A673 (cell line): ENCODE measurements around the gene CLCF1. TPM values are rescaled to one million over a fixed set of nuclear protein-coding genes. Genes with fewer than 3 reads are reported as not detected.

Experiments
- BruUV-seq: library from RNA; stranded (reverse); fragments of 400-500 nt; replicated peaks from 2 replicates; lab custom pipeline; 2021; lab: Mats Ljungman, UMichigan
- CTCF ChIA-PET: fragments of 300-600 bp; sonication (Branson Sonifier 250); formaldehyde crosslinking; loops from one replicate; lab custom pipeline; 2022; ENCODE audit warnings: antibody characterized with exemption; lab: Charles Lee
- POLR2A ChIA-PET: fragments of 300-600 bp; sonication (Branson Sonifier 250); formaldehyde crosslinking; loops from one replicate; lab custom pipeline; 2022; ENCODE audit warnings: antibody characterized with exemption; ENCODE audit not compliant: low non-redundant PET; lab: Charles Lee
- DNase-seq: peaks from one replicate; pipeline ENCODE4 v3.0.0-alpha.2; 2015; ENCODE audit warnings: low spot score
- H3K27ac ChIP-seq: fragments of 200-600 bp; sonication (generic); 2 replicates; pipeline ENCODE4 v1.5.1; 2016; ENCODE audit warnings: mixed run types, low read depth, mild to moderate bottlenecking, mixed read lengths, antibody characterized with exemption, low read length; ENCODE audit not compliant: poor library complexity, severe bottlenecking
- H3K27me3 ChIP-seq: fragments of 200-600 bp; sonication (generic); replicated peaks from 2 replicates; pipeline ENCODE4 v1.6.1; 2017; ENCODE audit warnings: mixed run types, low read depth, mild to moderate bottlenecking, mixed read lengths, antibody characterized with exemption, low read length; ENCODE audit not compliant: insufficient read depth, poor library complexity
- H3K36me3 ChIP-seq: fragments of 200-600 bp; sonication (generic); 2 replicates; pipeline ENCODE4 v1.6.1; 2016; ENCODE audit warnings: mixed run types, mild to moderate bottlenecking, mixed read lengths, antibody characterized with exemption, low read length; ENCODE audit not compliant: insufficient read depth, poor library complexity, severe bottlenecking
- H3K4me1 ChIP-seq: fragments of 200-600 bp; sonication (generic); 2 replicates; pipeline ENCODE4 v1.6.1; 2017; ENCODE audit warnings: mixed run types, mild to moderate bottlenecking, mixed read lengths, antibody characterized with exemption, low read length; ENCODE audit not compliant: insufficient read depth, poor library complexity, severe bottlenecking
- H3K4me3 ChIP-seq: fragments of 200-600 bp; sonication (generic); 2 replicates; pipeline ENCODE4 v1.5.1; 2016; ENCODE audit warnings: low read depth, mixed run types, mild to moderate bottlenecking, mixed read lengths, low read length; ENCODE audit not compliant: poor library complexity, severe bottlenecking
- H3K9me3 ChIP-seq: fragments of 200-600 bp; sonication (generic); 2 replicates; pipeline ENCODE4 v1.6.1; 2016; ENCODE audit warnings: mixed run types, low read depth, mild to moderate bottlenecking, mixed read lengths, antibody characterized with exemption, low read length; ENCODE audit not compliant: poor library complexity, severe bottlenecking
- CTCF ChIP-seq: fragments of 300-800, 200-600 bp; sonication (generic); conservative IDR thresholded peaks from 2 replicates; pipeline ENCODE4 v1.5.1; 2017; ENCODE audit warnings: low read depth, mild to moderate bottlenecking, antibody characterized with exemption, low read length, moderate library complexity, mixed read lengths
- EZH2 ChIP-seq: fragments of 200-600 bp; sonication (generic); IDR thresholded peaks from 2 replicates; pipeline ENCODE4 v1.6.1; 2017; ENCODE audit warnings: borderline replicate concordance, low read depth, mild to moderate bottlenecking, mixed read lengths, antibody characterized with exemption, low read length; ENCODE audit not compliant: poor library complexity, severe bottlenecking
- intact Hi-C: fragments of 100-400 bp; cut with micrococcal nuclease; formaldehyde crosslinking; loops from one replicate; pipeline ENCODE4 v1.10.0; 2022; ENCODE audit not compliant: unreplicated experiment
- total RNA-seq: library from RNA; stranded (reverse); gene quantifications from 2 replicates; pipeline ENCODE4 v1.2.3, GENCODE V29; 2021

CLCF1 gene
- total RNA-seq, 1 experiment from 2014 or later, result 0.69 TPM

GRCh38 chr11:67401495-67402191 lies 28.2 kb upstream of the CLCF1 start, which contains the start of gene PPP1CA:
Gene PPP1CA (minus strand): TSS chr11:67401858. CDS start chr11:67401782, 76 bp downstream.
- TF ChIP-seq CTCF (no peak; the same call in 1 of the 2 replicates), EZH2 (no peak)
- H3K27me3 ChIP-seq, result no peaks in the 10 kb centered on the region
- DNase-seq, result peak; percentile 95
- H3K4me3 ChIP-seq, result peak within 1 kb of the TSS; percentile 87
- H3K4me1 ChIP-seq, result peaks cover 20% of the 10 kb centered on the region
- no peaks in the 10 kb centered on the region for H3K9me3 ChIP-seq
- POLR2A ChIA-PET, result interaction anchor here (0.6 to 0.8 kb wide), 3 partner anchors 10 to 100 kb away, joined by 3 to 7 read pairs (median 4); partner anchors contain the start of gene RAD9A
- BruUV-seq, result no TSS peak
- intact Hi-C loops, result no loop called here
- CTCF ChIA-PET, result interaction anchor here (0.5 to 1.5 kb wide), 23 partner anchors 10 to 369 kb away, joined by 3 to 18 read pairs (median 4); partner anchors contain the start of genes CDK2AP2, CLCF1, GPR152 and RAD9A
- peak within 1 kb of the TSS; percentile 95 for H3K27ac ChIP-seq
- peaks cover 37% of the 10 kb centered on the region for H3K36me3 ChIP-seq

- peak overlapping the region; percentile 87 for H3K4me3 ChIP-seq
- H3K4me1 ChIP-seq, result peaks cover 21% of the 10 kb centered on the region
- H3K27me3 ChIP-seq, result no peaks in the 10 kb centered on the region
- TF ChIP-seq EZH2 (no peak), CTCF (no peak)
- intact Hi-C loops, result no loop called here
- DNase-seq, result no peak
- H3K36me3 ChIP-seq, result peaks cover 43% of the 10 kb centered on the region
- H3K9me3 ChIP-seq, result no peaks in the 10 kb centered on the region
- BruUV-seq, result no TSS peak
- CTCF ChIA-PET, result interaction anchor here (0.6 to 1.5 kb wide), 15 partner anchors 9 to 107 kb away, joined by 3 to 18 read pairs (median 5); partner anchors contain the start of genes CDK2AP2, CLCF1, GPR152 and RAD9A
- POLR2A ChIA-PET, result interaction anchor here (0.8 kb wide), 1 partner anchor 9 kb away, joined by 3 read pairs; the partner anchor contains the start of gene RAD9A
- H3K27ac ChIP-seq, result peak overlapping the region; percentile 95
These were observed 27.6 kb upstream of the CLCF1 start for GRCh38 chr11:67400942-67401494.

GRCh38 chr11:67400251-67400941 lies 27.0 kb upstream of the CLCF1 start:
- intact Hi-C loops, result no loop called here
- Histone ChIP-seq H3K27ac (peak overlapping the region; percentile 95), H3K9me3 (no peaks in the 10 kb centered on the region), H3K36me3 (peaks cover 49% of the 10 kb centered on the region), H3K27me3 (no peaks in the 10 kb centered on the region), H3K4me1 (peaks cover 21% of the 10 kb centered on the region), H3K4me3 (peak overlapping the region; percentile 87)
- ChIA-PET POLR2A (no interaction called here), CTCF (interaction anchor here (0.6 to 1.0 kb wide), 2 partner anchors 26 to 32 kb away, joined by 3 to 8 read pairs; no protein-coding TSS in a partner anchor)
- no peak for DNase-seq
- BruUV-seq, result no TSS peak
- no peak for TF ChIP-seq EZH2
- no peak for TF ChIP-seq CTCF
